HepG2 (cell line): ENCODE measurements around the gene B4GALT5. TPM values are rescaled to one million over a fixed set of nuclear protein-coding genes. Genes with fewer than 3 reads are reported as not detected.

ENCODE experiments used
- ATAC-seq: fragments of 200-7000 bp; cut with Tn5 transposase; 3 replicates; pipeline ENCODE4 v1.9.1; 2020; ENCODE audit warnings: mild to moderate bottlenecking, moderate library complexity
- BruUV-seq: library from RNA; stranded (reverse); fragments of 400-500 nt; replicated peaks from 2 replicates; lab custom pipeline; 2021; lab: Mats Ljungman, UMichigan
- CTCF ChIA-PET: fragments of 300-600 bp; formaldehyde crosslinking; extraction: SDS; loops from one replicate; lab custom pipeline; 2021; ENCODE audit warnings: low total read pairs, inconsistent platforms, low intra/inter-chr PET ratio; lab: Yijun Ruan, JAX
- POLR2A ChIA-PET: fragments of 350-600 bp; sonication (Branson Sonifier 250); formaldehyde crosslinking; loops from one replicate; lab custom pipeline; 2020; ENCODE audit warnings: antibody characterized with exemption, inconsistent platforms; lab: Yijun Ruan, JAX
- DNase-seq: peaks from one replicate; pipeline ENCODE4 v3.0.0-alpha.2; 2015; ENCODE audit warnings: low spot score
- FAIRE-seq: peaks from 3 replicates; lab custom pipeline; 2011; peaks lifted over from hg19 to GRCh38; lab: Jason Lieb, UNC
- H2AFZ ChIP-seq: one replicate; pipeline ENCODE4 v1.6.1; 2011; ENCODE audit warnings: low read length, inconsistent platforms
- H3K27ac ChIP-seq: fragments of 300-600 bp; 3 replicates; pipeline ENCODE4 v1.8.0; 2011; ENCODE audit warnings: mixed run types, mild to moderate bottlenecking, mixed read lengths, low read length, inconsistent platforms; ENCODE audit not compliant: insufficient read depth; ENCODE audit errors: extremely low read length
- H3K27me3 ChIP-seq, 2 experiments: fragments of 200-600 bp in 1 of 2; 2 replicates in 1 of 2; 3 replicates in 1 of 2; pipeline versions ENCODE4 v1.6.0 to v1.8.0; 2011; ENCODE audit warnings: low read length in 2 of 2, mild to moderate bottlenecking in 2 of 2, moderate library complexity in 2 of 2, inconsistent platforms in 1 of 2; ENCODE audit not compliant: insufficient read depth in 2 of 2, control insufficient read depth in 1 of 2
- H3K36me3 ChIP-seq, 2 experiments: fragments of 200-600 bp in 1 of 2; replicated peaks in 1 of 2; 2 replicates in 1 of 2; 3 replicates in 1 of 2; pipeline versions ENCODE4 v1.5.1 to v1.8.0; 2011; ENCODE audit warnings: low read length in 2 of 2, inconsistent platforms in 1 of 2; ENCODE audit not compliant: insufficient read depth in 2 of 2, control insufficient read depth in 1 of 2
- H3K4me1 ChIP-seq: 2 replicates; pipeline ENCODE4 v1.5.1; 2012; ENCODE audit warnings: low read length, inconsistent platforms; ENCODE audit not compliant: insufficient read depth
- H3K4me2 ChIP-seq: 2 replicates; pipeline ENCODE4 v1.6.0; 2011; ENCODE audit warnings: low read depth, low read length, inconsistent platforms
- H3K4me3 ChIP-seq, 3 experiments: fragments of 200-600 bp in 1 of 3; sonication (generic), shearing (Covaris generic) in 1 of 3; replicated peaks in 1 of 3; 2 replicates each; pipeline ENCODE4 v1.5.1; 2011 to 2016; ENCODE audit warnings: low read length in 3 of 3, inconsistent platforms in 2 of 3, low read depth in 2 of 3, mild to moderate bottlenecking in 2 of 3, control low read depth in 1 of 3, mixed read lengths in 1 of 3; ENCODE audit not compliant: insufficient read depth in 1 of 3
- H3K79me2 ChIP-seq: one replicate; pipeline ENCODE4 v1.6.1; 2011; ENCODE audit warnings: low read length, inconsistent platforms; ENCODE audit not compliant: insufficient read depth
- H3K9ac ChIP-seq: 2 replicates; pipeline ENCODE4 v1.6.0; 2011; ENCODE audit warnings: mild to moderate bottlenecking, low read depth, low read length, inconsistent platforms; ENCODE audit not compliant: insufficient read depth
- H3K9me3 ChIP-seq: 2 replicates; pipeline ENCODE4 v1.5.1; 2012; ENCODE audit warnings: mild to moderate bottlenecking, low read length
- H4K20me1 ChIP-seq: 2 replicates; pipeline ENCODE4 v1.6.0; 2011; ENCODE audit warnings: inconsistent platforms, mild to moderate bottlenecking, low read length, moderate library complexity; ENCODE audit not compliant: insufficient read depth
- BRD4 ChIP-seq: sonication (generic); formaldehyde crosslinking; IDR thresholded peaks from 2 replicates; pipeline ENCODE4 v1.4.0; 2020; ENCODE audit warnings: missing genetic modification reagents
- STAT6 ChIP-seq: sonication (generic); formaldehyde crosslinking; IDR thresholded peaks from 2 replicates; pipeline ENCODE4 v1.4.0; 2020; ENCODE audit warnings: missing genetic modification reagents, mild to moderate bottlenecking, borderline replicate concordance
- ZKSCAN5 ChIP-seq: sonication (generic); formaldehyde crosslinking; IDR thresholded peaks from 2 replicates; pipeline ENCODE4 v1.5.1; 2020; ENCODE audit warnings: mild to moderate bottlenecking, missing genetic modification reagents
- WGBS: methylation state at CpG from one replicate; pipeline ENCODE4 v1.1.6; 2017; ENCODE audit warnings: low lambda C conversion rate; 5-methylcytosine and 5-hydroxymethylcytosine counted together
- in situ Hi-C: cut with HindIII; loops from 2 replicates; pipeline ENCODE4 v1.10.0; 2017; ENCODE audit warnings: low pct_unique_long_range_greater_than_20kb; ENCODE audit not compliant: extremely low pct_ligation_motif_present
- intact Hi-C: fragments of 100-400 bp; cut with micrococcal nuclease; formaldehyde crosslinking; loops from one replicate; pipeline ENCODE4 v1.10.0; 2022; ENCODE audit not compliant: unreplicated experiment
- polyA plus RNA-seq, 8 experiments: library from polyadenylated mRNA; depleted of rRNA in 3 of 8; stranded (reverse) in 7 of 8; unstranded in 1 of 8; fragments of >200 nt; fragmentation: Illumina TruSeq in 4 of 8; extraction: Trizol in 4 of 8; gene quantifications; 2 replicates each; pipeline versions ENCODE4 v1.2.1 to v1.2.3, GENCODE V29; 2011 to 2016; ENCODE audit warnings: low read depth in 4 of 8, missing spikeins in 1 of 8, mixed read lengths in 1 of 8; ENCODE audit not compliant: insufficient read depth in 1 of 8
- total RNA-seq, 5 experiments: library from RNA; depleted of rRNA; stranded (reverse); fragments of >200 nt; fragmentation: Illumina TruSeq; extraction: Trizol; gene quantifications; 2 replicates each; pipeline ENCODE4 v1.2.3, GENCODE V29; 2016; ENCODE audit warnings: low read depth in 1 of 5

Gene B4GALT5
- total and polyA plus RNA-seq, 2 of the 13 experiments (the other 11 are each of a cell fraction or from before 2014, with no cell fraction given), result 27.3 to 30.9 TPM

- POLR2A ChIA-PET, result interaction anchor here (2.0 kb wide), 1 partner anchor 20 kb away, joined by 4 read pairs; no protein-coding TSS in a partner anchor
- no TSS peak for BruUV-seq
- no peak for FAIRE-seq
Observed at GRCh38 chr20:49671433-49671832, 42.2 kb downstream of the B4GALT5 start.

GRCh38 chr20:49669601-49670189 is 44.0 kb downstream of the B4GALT5 start:
- H4K20me1 ChIP-seq, result no peaks in the 10 kb centered on the region
- H3K9me3 ChIP-seq, result no peaks in the 10 kb centered on the region
- no peaks in the 10 kb centered on the region for H3K36me3 ChIP-seq
- peaks cover 91% of the 10 kb centered on the region for H3K79me2 ChIP-seq
- in situ Hi-C loops (no loop called here), intact Hi-C loops (no loop called here)
- no peak overlapping the region for H3K9ac ChIP-seq
- no peak for DNase-seq
- no peak for TF ChIP-seq STAT6 (CRISPR knock-in tag)
- WGBS, result 98% methylated on average over 7 of the region's 7 CpGs
- FAIRE-seq, result no peak
- peaks cover 57% of the 10 kb centered on the region for H3K4me1 ChIP-seq
- no peak overlapping the region for H3K4me3 ChIP-seq
- H3K27ac ChIP-seq, result no peak overlapping the region
- CTCF ChIA-PET, result no interaction called here
- H2AFZ ChIP-seq, result no peak overlapping the region
- POLR2A ChIA-PET, result no interaction called here
- H3K4me2 ChIP-seq, result no peak overlapping the region
- no peak for ATAC-seq
- BruUV-seq, result no TSS peak
- H3K27me3 ChIP-seq, result no peaks in the 10 kb centered on the region

More at GRCh38 chr20:49671433-49671832, 42.2 kb downstream of the B4GALT5 start:
- Histone ChIP-seq H3K9ac (no peak overlapping the region), H3K36me3 (no peaks in the 10 kb centered on the region), H3K27ac (no peak overlapping the region), H3K79me2 (peaks cover 88% of the 10 kb centered on the region), H3K4me1 (peaks cover 74% of the 10 kb centered on the region), H4K20me1 (no peaks in the 10 kb centered on the region), H3K27me3 (no peaks in the 10 kb centered on the region), H2AFZ (no peak overlapping the region), H3K4me3 (no peak overlapping the region), H3K4me2 (no peak overlapping the region), H3K9me3 (no peaks in the 10 kb centered on the region)
- intact Hi-C loops, result no loop called here
- WGBS, result 59% methylated on average over 1 of the region's 1 CpG
- no peak for ATAC-seq
- TF ChIP-seq ZKSCAN5, result no peak
- no peak for TF ChIP-seq BRD4
- no peak for DNase-seq
- in situ Hi-C loops, result no loop called here
- CTCF ChIA-PET, result no interaction called here
